Eye (tissue), 1 donor: ENCODE data around the gene ART4.

Source experiments
- DNase-seq: peaks from one replicate; pipeline ENCODE4 v3.0.0-alpha.2; 2015

The ART4 gene

DNA sequence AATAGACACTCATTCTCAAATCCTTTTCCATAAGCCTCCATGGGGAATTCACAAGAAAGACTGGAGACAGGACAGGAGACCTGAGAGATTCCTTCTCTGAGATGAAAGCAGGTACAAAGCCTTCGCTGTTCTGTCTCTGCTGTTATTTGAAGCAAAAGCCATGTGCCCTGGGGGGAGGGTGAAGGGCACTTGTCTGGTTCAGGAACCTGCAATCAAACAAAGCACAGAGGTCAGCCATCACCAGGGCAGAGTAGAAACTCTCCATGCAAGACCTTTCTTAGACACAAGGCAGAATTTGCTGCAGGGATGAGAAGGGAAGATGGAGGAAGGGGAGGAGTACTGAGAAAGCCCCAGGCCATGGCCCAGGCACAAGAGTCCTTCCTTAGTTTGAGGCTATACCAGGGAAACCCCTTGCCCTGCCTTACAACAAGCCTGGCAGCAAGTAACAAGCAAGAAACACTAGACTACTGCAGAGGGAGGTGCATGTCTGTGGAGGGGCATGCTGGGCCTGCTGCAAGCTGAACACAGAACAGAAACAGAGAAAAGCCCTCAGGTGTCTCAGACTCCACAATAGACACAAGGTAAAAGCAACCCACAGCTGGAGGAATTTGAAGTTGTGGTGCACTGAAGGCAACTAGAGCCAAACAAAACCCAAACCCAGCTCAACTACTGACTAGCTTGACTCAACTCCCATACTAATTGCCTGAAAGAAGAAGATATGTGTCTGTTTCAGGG is 7.8 kb upstream of the ART4 start:
- no peak for DNase-seq

DNA sequence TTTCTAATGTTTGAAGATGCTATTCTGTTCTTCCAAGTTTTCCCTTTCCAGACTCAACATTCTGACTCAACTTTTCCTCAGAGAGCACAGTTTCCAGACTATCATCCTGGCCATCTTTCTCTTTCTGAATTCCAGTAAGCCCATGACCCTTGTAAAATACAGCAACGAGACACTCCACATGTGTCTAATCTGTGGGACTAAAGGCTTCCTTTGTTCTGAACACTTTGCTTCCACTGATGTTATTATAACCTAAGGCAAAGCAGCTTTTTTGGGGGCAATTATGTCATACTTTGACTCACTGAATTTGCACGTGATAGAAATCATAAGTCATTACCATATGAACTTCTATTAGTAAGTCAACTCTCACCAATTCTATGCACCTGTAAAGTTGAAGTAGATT is 6.3 kb upstream of the ART4 start:
- peak; percentile 60 for DNase-seq

DNA sequence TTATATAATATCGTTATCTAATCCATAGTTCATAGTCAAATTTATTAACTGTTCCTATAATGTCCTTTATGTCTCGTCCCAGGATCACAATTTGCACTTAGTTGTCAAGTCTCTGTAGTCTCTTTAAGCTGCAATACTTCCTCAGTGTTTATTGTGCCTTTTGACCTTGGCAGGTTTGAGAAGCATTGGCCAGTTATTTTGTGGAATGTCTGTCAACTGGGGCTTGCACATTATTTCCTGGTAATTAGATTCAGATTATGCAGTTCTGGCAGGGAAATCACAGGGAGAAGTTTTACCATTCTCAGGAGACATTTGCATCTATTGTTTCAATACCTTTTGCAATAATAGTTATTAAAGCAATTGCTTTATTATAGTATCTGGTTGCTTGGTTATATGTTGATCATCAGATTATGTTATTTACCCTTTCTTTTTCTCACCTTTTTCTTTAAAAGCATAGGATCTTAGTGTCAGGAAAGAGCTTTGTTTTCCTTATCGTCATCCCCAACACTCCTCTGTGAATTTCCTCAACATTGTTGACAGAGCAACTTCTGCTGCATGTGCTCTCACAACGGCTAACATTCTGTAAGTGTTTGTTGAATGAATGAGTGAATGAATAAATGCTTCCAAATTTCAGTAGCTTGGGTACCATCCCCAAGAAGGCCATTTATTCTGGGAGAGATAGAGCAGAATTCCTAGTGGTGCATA is 3.7 kb upstream of the ART4 start:
- no peak for DNase-seq

DNA sequence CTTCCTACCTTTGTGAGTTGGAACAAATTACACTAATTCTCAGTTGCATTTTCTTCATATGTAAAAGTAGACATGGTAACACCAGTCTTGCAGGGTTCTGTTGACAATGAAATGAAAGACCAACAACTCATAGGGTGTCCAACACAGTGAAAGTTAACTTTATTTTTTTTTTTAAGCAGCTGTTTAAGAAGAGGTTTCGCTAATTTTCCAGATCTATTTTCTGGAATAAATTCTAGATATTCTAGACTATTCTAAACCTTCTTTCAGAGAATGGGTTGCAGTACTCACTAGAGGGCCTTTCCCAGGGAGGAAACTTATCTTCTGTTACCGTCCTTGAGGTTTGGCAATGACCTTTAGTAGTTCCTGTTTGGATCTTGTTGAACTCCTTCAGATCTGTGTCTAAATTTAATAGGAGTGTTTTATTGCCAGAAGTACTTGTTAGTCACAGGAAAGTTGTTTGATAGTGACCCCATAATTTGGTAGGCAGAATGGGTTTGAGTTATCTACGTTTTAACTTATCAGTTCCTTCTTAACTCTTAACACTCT is 2.8 kb upstream of the ART4 start:
- no peak for DNase-seq

DNA sequence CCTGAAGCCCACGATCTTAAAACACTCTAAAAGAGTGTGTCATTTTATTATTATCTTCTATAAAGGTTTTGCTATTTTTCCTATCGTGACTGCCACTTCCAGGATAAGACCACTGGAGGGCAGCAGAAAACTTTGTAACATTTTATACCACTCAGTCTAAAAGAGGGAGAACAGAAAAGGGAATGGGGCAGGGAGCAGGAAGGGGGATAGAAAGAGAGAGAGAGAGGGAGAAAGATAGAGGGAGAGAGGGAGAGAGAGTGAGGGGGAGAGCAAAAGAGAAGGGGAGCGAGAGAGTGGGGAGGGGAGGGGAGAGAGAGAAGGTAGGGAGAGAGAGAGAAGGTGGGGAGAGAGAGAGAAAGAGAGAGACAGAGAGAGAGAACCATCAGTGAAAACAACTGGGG is 2.0 kb upstream of the ART4 start:
- DNase-seq, result peak; percentile 88

DNA sequence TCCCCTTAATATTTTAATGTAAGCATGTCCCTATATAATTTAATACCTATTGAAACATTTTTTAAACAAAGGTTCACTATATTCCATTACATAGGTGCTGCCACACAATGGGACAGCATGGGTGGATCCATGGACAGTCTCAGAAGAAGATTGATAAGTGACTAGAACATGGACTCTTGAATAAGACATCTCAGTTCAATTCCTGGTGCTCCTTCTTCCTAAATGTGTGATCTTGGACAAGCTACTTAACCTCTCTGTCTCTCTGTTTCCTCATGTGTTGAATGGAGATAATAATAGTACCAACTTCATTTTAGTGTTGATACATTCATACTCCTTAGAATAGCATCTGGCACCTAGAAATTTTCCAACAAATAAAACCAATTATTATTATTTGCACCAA is 1.1 kb upstream of the ART4 start:
- no peak for DNase-seq

DNA sequence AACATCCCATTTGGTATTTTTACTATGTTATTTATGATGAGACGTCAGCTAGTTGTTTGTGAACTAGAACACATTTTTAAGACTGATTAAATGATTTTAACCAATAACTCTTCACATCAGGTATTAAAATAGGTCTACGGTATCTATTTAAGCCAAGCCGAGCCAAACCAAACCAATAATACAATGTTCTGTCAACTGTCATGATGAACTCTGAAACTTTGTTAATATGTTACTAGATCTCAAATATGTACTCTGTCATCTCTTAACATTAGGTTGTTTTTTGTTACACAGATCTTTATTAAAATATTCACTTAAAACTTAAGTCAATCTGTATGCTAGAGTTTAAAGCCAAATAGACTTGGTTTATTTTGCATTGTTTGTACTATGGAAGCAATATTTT is 1.0 kb downstream of the ART4 start:
- DNase-seq, result no peak

DNA sequence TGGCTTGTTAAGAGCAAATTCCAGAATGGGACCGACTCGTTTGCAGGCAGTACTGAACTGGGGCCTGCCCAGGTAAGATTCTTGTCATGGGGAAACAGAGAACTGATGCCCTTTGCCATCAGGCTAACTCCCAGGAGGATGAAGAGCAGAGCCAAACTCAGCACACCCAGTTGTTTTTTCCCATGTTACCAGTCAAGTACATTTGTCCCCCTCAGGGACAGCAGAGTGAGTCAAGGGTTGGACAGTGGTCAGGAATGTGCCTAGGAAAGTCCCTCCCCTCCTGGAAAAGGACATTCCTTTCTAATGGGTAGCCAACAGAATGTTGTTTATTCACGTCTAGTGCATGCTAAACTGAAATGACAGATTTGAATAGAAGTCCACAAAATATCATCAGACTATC is 1.6 kb downstream of the ART4 start:
- DNase-seq, result no peak

DNA sequence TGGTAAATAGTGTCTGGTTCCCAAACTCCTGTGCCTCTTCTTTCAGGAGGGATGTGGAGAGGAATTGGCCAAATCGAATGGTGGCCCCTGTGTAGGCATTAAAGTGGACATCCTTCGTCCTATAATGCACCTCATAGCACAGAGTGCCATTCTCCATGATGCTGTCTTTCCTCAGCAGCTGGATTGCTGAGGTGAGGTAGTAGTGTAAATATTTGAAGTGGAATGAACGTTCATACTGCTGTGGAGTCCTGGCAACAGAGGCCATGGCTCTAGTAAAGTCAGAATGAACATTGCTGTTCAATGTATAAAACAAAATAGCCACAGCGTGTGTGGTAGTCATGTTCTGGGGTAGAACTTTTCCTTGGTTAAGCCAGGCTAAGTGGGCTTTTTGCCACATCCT is 2.7 kb downstream of the ART4 start:
- DNase-seq, result no peak

DNA sequence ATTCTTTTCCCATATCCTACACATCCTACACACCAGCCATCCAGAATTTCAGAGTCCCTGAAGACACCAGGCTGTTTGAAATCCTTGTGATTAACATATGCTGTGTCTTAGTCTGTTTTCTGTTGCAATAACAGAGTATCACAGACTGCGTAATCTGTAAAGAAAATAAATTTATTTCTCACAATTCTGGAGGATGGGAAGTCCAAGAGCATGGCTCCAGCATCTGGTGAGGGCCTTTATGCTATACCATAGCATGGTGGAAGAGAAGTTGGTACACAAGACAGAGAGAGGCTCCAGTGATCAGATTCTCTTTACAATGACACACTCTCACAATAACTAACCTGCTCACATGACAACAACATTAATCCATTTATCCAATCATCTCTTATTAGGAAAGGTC is 4.1 kb downstream of the ART4 start:
- DNase-seq, result no peak

DNA sequence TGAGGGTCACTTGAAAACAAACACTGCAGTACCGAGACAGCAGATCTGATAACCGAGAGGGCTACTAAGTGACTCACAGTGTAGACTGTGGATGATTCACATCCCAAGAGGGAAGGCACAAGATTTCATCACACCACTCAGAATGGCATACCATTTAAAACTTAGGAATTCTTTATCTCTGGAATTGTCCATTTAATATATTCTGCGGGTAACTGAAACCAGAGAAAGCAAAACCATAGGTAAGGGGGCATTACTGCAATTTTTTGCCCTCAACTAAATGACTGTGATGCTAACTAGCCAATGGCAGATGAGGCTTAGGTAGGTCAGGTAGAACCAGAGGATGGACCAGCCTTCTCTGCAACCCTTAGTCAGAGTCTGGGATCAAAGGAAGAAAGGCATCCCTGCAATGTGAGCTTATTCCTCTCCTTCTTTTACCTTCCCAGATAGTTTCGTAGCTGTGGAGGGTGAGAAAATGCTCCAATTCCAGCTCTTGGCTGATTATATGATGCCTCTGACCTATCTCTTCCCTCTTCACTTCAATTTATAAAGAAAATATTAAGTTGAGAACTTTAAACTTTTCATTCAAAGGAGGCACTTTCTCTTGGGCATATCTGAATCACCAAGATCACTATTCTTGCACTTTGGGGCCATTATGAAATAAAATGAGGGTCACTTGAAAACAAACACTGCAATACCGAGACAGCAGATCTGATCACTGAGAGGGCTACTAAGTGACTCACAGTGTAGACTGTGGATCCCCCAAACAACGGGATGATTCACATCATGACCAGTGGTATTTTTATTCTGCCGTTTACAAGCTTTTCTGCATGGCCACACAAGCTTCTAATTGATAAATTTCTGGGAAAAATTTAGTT is 6.8 kb downstream of the ART4 start:
- no peak for DNase-seq

DNA sequence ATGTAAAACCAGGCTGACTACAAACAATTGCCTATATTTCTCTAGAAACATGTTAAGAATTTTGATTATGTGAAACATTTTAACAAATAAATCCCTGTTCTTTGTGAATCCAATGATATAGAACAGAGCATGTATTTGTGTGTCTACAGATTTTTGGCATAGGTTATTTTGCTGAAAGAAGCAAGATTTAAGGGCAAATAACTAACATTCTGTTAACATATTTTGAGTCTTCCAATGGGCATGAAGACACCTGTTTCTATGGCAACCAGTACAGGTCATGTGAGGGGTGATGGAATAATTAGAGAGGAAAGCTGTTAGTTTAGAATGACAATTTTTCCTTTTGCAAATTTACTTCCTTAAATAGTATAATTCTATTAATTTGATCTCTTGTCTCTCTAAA is 8.8 kb downstream of the ART4 start:
- no peak for DNase-seq

DNA sequence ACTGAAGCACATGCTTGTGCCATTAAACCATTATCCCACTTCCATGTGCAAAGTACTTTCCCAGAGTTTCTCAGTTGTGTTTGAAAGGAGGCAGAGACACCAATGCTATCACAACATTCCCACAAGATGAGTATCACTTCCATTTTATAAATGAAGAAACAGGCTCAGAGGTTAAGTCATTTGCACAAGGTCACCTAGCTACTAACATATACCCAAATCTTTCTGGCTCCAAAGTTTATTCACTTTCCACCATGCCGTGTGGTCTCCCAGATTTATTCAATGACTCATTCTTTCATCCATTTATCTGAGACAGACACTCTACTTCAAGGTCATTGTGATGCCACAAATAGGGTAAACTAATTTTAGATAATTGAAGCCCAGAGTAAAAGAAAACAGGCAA is 9.4 kb downstream of the ART4 start:
- no peak for DNase-seq

DNA sequence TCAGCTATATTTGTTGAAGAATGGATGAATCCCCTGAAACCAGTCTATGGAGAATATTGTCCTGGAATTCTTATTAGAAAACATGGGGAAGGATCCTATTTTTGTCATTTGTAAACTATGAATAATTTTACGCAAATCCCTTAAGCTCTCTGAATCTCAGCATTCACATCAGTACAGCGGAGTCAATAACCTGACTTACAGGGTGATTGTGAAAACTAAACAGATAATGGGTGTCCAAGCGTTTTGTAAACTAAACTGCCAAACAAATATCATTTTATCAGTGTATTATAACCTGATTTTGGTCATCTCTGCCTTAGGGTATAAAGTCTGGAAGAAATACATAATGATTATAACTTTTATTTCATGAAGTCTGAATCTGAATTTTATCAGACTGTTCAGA is 10.0 kb downstream of the ART4 start:
- no peak for DNase-seq

DNA sequence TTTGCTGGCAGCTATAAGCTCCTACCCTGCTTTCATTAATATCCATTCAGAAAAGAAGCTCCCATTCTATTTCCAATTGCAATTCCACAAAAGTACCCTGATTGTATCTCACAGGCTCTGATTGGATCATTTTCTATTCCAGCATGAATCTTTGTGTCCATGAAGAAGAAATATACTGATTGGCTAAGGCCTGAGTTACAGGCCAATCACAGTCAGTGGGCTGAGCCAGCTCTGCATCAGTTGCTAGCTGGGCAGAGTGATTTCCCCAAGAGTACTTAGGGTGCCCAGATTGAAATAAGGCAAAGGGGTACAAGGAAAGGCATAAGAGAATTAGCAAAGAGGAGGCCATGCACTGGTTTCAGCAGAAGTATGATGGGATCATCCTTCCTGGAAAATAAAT is 14.4 kb downstream of the ART4 start:
- DNase-seq, result no peak

DNA sequence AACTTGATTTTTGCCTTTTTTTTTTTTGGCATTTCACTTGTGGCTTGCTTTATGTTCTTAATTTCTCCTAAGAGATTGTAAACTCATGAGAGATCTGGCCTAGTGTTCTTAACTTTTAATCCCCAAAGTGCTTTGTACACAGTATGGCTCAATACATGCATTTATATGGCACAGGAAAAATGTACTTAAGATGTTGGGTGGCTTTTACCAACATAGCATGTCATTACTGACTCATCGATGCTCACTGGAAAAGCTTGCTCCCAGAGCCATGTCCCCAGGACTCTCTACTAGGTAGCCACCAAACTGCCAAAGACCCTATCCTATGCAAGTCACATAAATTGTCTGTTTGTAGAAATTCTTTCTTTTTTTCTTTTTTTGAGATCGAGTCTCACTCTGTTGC is 16.3 kb downstream of the ART4 start:
- DNase-seq, result no peak

DNA sequence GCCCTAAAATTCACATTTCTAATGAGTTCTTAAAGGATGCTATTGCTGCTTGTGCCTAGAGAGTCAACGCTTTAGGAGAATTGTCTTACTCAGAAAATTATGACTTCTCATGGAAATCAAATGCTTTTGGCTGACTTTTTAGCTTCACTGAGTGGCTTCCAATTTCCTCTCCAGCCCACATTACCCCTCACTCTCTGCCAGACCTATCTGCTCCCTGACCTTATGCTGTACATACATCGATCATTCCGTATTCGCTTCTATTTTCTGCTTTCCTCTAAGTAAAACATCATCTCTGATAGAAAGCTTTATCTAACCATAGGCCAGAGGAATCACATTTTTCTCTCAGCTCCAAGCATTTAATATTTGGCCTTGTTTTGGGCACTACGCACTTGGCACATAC is 16.8 kb downstream of the ART4 start:
- no peak for DNase-seq

DNA sequence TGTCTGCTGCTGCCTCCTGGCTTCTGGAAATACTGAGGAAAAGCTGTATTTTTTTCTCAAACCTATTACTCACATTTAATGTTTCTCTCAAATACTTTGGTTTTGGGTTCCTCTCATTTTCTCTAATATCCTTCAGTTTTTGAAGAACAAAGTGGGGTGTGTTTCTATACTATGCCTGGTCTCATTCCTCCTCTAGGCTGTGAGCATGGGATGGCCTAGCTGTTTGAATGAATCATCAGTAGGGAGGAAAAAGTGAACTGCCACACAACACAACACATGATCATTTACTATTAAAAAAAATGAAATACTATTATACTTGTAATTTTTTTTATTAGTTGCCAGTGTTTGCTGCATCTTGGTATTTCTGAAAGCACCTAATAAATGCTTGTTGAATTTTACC is 18.1 kb downstream of the ART4 start:
- DNase-seq, result no peak

DNA sequence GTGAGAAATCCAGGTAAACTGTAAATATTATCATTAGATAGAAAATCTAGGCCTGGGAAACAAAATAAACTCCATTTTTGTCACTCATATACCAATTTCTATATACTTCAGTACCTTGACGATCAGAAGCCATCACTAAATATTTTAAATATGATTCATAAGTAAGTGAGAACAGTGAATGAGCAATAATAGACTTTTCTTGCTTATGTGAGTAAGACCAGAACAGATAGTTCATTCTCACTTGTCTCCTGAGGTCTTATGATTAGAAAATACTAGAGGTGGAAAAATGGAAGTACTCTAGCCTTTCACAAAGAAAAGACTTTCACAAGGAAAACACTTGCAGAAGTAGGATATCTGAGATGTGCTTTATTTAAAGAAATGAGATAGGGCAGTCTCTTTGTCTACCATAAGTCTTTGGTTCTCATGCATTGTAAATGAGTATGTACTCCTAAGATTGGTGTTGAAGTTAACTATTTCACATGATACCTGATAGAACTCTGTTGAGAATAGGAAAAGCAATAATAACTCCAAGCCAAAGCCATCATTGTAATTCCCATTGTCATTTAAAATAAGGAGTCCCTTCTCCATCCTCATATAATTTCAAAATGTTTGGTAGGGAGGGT is 19.2 kb downstream of the ART4 start:
- DNase-seq, result no peak

DNA sequence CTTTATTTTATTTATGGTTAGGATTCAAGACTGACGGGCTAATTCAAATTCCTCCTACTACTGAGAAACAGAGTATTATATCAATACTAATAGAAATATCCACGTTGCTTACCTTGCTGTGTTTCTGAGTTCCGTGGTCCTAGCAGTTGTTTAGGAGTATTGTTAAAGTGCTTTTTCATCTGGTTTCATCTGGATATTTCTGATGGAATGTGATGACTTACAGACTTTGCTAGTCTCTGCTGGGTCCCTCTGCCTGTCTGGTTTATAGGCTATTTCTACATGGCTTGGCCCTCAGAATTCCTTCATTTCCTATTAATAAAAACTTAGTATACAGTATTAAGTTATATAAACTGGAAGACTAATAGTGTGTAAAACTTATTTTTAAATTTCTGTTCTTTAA is 29.3 kb downstream of the ART4 start, which contains the start of gene SMCO3:
Gene SMCO3 (minus strand): TSS at position 169 of the 400 bp plus-strand sequence. CDS start 7,502 bp downstream, outside the sequence.
- DNase-seq, result no peak

DNA sequence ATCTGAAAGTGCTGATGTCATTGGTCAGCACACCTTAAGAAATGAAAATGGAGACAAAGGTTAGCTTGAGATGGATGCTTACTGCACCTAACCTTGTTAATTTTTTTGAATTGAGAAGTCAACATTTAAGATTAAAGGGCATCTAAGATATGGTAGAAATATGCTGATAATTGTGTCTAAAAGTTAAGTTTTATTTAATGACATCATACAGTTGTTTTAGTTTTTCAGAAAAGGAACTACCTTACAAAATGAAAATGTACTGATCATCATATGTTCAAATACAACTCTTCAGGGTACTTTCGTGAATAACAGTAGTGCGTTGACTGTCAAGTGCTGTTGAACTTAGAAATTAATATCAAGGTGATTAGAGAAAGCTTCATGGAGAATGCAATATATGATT is 31.8 kb downstream of the ART4 start:
- DNase-seq, result no peak

DNA sequence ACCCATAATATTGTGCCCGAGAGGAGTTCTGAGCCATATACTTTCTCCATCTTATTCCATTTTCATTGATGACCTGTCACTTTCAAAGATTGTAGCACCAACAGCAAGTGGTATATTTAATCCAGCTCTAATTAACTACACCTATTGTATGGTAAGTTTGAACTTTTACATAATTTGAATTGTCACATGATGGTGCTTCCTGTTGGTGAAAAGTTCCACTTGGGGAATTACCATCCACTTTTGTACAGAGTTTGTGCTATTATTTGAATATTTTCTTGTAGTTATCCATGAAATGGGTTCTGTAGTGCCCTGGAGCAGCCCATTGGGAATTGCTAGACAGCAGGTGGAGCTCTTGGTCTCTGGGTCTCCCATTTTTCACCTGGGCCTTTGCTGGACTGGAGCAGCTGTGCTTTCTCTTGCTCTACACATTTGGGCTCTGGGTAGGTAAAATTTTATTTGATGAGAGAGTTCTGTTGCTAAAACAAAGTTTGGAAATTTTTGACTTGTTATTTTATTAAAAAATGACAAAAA is 32.3 kb downstream of the ART4 start:
- no peak for DNase-seq
